Measurements from ENCODE around the gene SLFNL1.

The SLFNL1 gene

DNA sequence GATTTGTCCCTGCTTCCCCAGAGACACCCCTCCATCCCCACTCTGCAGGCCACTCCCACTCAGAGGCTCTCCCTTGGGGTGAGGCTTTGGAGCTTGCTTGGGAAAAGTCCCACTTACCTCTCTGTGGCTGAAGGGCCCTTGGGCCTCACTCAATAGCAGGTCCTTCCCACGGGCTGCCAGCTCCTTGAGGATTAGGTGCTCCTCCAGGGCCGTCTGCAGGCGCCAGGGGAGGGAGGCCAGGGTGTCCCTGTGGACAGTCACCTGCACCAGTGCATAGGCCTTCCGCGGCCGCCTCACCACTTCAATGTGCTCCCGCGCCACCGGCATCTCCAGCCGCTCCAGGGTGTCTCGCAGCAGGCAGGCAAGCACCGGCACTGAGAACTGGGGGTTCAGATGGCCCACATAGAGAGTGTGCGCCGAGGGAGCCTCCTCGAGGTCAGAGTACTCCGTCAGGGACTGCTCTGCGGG is 1.4 kb downstream of the SLFNL1 start:
- DNase-seq (ENCODE audit: low read depth), result no peak

- no peak for DNase-seq (ENCODE audit: low read depth)
Observed at GRCh38 chr1:41019353-41019745, 2.2 kb downstream of the SLFNL1 start.

DNA sequence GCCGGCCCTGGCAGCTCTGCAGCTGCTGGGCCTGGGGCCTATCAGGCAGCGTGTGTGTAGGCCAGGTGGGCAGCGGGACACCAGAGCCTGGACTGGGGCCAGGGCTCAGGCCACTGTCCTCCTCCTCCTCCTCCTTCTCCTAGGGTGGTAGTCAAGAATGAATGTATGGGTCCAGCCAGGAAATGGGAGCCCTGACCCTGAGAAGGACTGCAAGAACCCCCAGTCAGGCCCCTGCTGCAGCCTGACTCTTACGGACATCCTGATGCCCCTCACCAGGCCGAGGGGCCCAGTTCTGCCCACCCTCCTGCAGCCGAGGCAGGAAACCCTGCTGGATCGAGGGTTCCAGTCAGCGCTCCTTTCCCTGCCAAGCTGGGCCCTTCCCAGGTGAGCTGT is 3.5 kb downstream of the SLFNL1 start:
- DNase-seq (ENCODE audit: low read depth), result no peak

DNA sequence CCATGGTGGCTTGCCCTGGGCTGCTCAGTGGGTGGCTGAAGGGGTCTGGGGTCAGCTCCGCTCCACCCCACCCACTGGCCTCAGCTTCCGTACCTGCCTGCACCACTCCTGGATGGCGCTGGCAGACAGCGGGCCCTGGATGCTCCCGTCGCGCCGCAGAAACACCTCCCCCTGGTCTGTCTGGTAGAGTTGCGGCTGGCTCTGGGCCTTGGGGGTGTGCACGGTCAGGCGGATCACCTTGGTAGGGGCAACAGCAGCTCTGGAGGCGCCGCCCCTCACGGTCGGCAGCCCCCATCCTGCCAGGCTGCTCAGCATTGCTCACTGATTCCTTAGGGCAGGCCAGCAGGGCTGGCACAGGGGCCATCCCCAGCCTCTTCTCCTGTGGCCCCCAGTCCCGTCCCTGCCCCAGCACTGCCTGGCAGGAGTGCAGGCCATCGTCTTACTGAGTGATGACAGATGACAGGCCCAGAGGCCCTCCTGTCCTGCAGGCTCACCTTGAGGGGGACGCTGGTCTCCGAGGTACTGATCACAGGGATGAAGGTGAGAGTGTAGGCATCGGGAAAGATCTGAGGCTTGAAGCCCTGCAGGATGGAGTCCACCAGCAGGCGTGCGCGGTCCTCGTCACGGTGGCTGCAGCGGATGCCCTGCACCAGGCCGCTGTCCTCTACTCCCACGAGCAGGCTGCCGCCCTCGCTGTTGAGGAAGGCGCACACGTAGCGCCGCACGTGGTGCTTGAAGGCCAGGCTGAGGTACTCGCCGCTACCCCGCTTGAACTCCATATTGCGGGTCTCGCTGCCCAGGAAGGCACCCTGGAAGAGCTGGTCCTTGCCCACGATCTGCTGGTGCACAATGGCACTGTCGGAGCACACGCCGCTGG is 4.1 kb downstream of the SLFNL1 start:
- DNase-seq (ENCODE audit: low read depth), result no peak

DNA sequence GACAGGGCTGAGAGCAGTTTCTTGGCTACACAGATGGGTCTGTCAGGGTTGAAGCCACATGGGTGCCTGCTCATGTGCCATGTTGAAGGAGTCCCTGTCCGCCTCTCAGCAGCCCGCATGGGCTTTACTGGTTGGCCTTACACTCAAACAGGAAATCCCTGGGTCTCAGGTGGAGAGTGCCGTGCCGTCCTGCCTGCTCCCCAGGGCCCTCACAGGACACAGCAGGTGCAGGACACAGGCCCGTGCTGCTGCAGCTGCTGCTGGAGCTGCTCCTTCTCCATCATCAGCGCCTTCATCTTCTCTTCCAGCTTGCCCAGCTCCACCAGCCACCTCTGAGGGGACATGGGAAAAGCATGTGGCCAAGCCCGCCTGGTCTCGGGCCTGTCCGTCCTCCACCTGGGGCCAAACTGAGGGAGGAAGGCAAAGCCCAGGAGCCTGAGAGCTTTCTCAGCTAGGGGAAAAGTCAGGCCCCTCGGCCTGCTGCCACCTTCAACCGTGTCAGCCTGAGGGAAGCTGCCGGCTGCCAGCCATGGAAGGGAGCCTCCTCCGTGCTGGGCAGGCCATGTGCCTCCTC is 5.5 kb downstream of the SLFNL1 start:
- DNase-seq (ENCODE audit: low read depth), result no peak

DNA sequence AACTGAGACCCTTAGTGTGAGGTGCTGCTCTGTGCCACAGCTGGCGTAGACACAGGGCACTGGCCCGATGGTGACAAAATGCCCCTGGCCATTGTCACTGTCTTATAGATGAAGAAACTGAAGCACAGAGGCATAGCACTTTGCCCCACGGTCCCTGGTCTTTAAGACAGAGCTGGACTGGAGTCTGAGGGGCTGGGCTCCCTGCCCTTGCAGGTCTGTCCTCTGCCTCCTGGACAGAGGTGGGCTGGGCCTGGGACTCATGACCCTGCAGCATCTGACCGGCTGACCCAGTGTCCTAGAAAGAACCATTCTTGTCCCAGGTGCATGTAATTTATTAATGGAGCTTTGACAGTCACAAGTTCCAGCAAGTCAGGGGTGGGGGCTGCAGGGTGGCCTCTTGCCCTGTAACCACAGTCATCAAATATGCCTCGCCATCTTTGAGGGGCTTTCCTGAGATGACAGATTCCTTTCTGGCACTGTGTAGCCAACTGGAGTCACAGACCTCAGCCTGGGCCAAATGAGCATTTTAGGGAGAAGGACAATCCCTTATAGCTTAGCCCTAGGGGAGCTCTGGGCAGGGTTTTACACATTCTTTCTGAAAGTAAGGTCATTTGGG is 6.1 kb downstream of the SLFNL1 start:
- no peak for DNase-seq (ENCODE audit: low read depth)

GRCh38 chr1:41014871-41015270 is 6.7 kb downstream of the SLFNL1 start:
- no peak for DNase-seq (ENCODE audit: low read depth)

DNA sequence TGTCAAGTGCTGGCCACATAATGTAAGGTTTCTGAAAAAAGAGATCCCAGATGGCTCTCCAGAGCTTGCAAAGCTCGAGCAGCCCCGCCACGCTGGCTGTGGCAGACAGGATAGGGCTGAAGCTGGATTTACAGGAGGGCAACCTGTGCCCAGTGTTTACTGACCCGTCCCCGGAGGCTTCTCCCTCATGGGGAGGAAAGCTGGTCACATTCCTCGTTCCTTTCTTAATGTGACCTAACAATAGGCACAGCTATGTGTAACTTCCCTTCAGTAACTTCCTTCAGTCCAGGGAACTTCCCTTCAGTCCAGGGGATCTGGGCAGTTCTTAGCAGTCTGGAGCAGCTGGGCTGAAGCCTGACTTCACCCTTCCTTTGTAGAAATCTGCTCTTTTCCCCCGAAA is 7.7 kb downstream of the SLFNL1 start:
- DNase-seq (ENCODE audit: low read depth), result no peak

- no peak for DNase-seq (ENCODE audit: low read depth)
Observed at GRCh38 chr1:41013024-41013423, 8.5 kb downstream of the SLFNL1 start.

- no peak for DNase-seq (ENCODE audit: low read depth)
Observed at GRCh38 chr1:41010345-41010744, 11.2 kb downstream of the SLFNL1 start.

DNA sequence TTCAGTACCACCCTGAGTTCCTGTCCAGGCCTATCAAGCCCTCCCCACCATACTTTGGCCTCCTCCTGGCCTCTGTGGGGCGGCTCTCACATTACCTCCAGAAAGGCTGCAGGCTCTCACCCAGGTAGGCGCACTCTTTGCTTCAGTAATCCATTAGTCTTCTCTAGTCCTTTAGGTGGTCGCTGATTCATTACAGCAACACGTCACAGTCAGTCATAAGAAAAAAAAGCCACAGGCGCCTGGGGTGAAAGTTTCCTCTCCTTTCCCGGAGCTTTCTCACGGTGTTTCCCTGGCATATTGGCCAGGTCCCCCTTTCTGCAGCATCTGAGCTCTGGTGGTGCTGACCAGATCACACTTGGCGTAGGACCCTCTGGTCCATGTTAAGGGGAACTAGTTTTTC is 12.1 kb downstream of the SLFNL1 start:
- no peak for DNase-seq (ENCODE audit: low read depth)

DNA sequence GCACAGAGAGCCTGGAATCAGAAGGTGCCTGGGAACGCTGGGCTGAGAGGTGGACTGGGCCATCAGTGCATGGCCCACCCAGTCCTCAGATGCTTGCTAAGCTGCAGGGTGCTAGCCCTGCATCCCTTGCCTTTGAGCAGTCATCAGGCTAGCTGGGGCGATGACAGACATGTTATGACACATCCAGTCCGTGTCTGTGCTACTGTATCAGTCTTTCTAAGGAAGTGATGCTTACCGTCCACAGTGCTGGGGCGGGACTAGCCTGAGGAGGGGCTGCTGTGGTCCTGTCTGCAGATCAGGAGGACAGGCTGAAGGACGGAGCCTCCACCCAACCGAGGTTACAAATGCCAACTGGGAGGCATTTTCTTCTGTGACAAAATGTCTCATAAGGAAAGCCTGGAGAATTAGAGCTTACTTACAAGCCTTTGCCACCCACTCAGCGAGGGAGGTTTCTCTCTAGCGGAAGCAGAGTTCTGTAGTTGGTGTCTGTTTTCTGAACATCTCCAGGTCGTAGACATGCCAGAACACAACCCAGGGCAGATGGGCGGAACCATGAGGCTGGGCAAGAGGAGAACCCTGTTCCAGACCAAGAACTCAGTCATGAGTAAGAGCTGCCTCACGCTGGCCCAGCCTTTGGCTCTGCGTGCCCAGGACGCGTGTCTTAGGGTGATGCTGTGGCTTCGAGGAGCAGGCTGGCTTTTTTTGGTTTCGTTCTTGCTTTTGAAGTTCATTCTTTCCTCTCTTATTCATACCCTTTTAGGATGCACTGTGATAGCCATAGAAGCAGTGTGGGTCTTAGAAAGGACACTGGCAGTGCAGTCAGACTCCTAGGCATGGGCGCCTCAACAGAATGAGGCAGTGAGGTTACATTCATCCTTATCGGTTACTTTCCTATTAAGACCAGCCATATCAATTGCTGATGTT is 14.3 kb downstream of the SLFNL1 start:
- no peak for DNase-seq (ENCODE audit: low read depth)

GRCh38 chr1:41005876-41006275 is 15.6 kb downstream of the SLFNL1 start:
- no peak for DNase-seq (ENCODE audit: low read depth)

GRCh38 chr1:41003640-41004220 is 17.8 kb downstream of the SLFNL1 start:
- DNase-seq (ENCODE audit: low read depth), result peak; percentile 63

GRCh38 chr1:41003127-41003639 is 18.3 kb downstream of the SLFNL1 start:
- no peak for DNase-seq (ENCODE audit: low read depth)

DNA sequence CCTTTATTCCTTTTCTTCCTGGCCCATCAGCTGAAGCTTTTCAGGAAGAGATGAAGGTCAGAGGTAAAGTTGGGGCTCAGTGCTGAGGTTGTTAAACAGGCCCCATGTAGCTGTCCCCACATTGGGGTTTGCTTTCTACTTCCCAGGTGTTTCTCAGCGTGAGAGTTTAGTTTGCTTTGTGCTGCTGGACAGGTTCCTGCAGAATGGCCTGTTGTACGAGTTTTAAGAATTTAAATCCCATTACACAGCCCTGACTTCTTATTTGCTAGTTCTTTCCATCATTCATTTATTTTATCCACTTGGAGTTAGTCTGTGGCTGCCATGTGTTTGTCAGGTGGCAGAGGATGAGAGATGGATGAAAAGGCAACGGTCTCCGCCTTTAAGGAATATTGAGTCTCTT is 22.9 kb downstream of the SLFNL1 start:
- no peak for DNase-seq (ENCODE audit: low read depth)

DNA sequence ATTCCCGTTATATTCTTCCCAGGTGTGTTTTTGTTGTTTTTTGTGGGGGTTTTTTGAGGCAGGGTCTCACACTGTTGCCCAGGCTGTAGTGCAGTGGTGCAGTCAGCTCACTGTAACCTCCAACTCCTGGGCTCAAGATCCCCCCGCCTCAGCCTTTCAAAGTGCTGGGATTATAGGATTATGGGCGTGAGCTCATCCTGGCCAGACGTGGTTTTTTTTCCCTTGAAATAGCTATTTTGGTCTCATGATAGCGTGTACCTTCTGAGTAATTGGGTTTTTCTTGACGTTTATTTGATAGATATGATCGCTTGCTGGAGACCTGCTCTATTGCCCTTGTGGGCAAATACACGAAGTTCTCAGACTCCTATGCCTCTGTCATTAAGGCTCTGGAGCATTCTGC is 24.4 kb downstream of the SLFNL1 start:
- DNase-seq (ENCODE audit: low read depth), result no peak

DNA sequence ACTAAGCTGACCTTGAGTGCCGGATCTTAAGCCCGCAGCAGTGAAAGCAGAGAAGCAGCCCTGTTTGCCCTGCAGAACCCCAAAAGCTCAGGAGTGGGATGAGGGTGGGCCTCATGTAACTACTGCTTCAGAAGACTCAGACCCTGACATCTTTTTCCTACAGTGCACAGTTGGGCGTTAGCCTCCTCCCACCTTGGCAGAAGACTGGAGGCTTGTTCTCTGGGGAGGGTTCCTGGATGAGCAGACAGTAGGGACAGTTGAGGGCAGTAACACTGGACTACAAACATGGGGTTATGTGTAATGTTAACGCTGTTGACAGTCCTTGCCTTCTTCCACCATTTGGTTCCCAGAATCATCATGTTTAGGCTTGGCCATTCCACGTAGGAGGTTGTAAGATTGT is 32.5 kb downstream of the SLFNL1 start:
- no peak for DNase-seq (ENCODE audit: low read depth)

GRCh38 chr1:40988280-40988679 is 33.2 kb downstream of the SLFNL1 start:
- DNase-seq (ENCODE audit: low read depth), result no peak

DNA sequence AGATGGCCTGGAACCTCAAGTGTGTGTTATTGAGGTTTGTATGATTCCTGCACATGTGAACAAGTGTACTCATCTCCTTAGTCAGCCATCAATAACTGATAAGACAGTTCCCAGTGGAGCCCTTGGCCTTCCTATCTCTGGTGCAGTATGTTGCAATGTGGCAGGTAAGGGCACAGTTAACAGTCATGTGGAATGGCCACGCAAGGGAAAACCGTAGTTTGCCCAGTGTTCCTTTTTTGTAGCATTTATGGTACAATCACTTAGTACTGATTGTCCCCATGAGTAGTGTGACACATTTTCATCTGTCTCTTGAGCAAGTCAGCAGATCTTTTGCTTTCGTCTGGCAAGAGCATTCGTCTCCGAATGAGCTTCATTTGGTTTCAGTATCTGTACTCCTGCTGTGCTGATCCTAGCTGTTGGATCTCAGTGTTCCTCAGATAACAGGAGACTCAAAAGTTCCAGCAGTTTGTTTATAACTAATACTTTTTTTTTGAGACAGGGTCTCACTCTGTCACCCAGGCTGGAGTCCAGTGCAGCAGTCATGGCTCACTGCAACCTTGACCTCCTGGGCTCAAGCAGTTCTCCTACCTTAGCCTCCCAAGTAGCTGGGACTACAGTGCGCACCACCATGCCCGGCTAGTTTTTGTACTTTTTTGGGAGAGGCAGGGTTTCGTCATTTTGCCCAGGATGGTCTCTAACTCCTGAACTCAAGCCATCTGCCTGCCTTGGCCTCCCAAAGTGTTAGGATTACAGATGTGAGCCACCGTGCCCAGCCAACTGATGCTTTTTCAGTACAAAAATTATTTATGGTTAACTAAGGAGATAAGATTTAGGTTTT is 33.9 kb downstream of the SLFNL1 start:
- no peak for DNase-seq (ENCODE audit: low read depth)

GRCh38 chr1:40986956-40987355 is 34.6 kb downstream of the SLFNL1 start:
- DNase-seq (ENCODE audit: low read depth), result no peak
